WTC11 (cell line): ENCODE data around the gene ANKK1. TPM values are rescaled to one million over a fixed set of nuclear protein-coding genes. Genes with fewer than 3 reads are reported as not detected.

ENCODE experiments used
- ATAC-seq: fragments of 200-7000 bp; cut with Tn5 transposase; 2 replicates; pipeline ENCODE4 v1.10.0; 2021; ENCODE audit warnings: mild to moderate bottlenecking, moderate library complexity
- CTCF ChIA-PET: fragments of 300-600 bp; sonication (Branson Sonifier 250); formaldehyde crosslinking; loops from one replicate; lab custom pipeline; 2021; ENCODE audit warnings: antibody characterized with exemption; lab: Charles Lee
- POLR2A ChIA-PET: fragments of 350-600 bp; sonication (Branson Sonifier 250); formaldehyde crosslinking; loops from one replicate; lab custom pipeline; 2021; ENCODE audit warnings: antibody characterized with exemption; lab: Charles Lee
- DNase-seq: peaks from one replicate; pipeline ENCODE4 v3.0.0; 2021; ENCODE audit warnings: low spot score
- H3K27ac Mint-ChIP-seq: 2 replicates; pipeline ENCODE4 v1.8.0; 2021; ENCODE audit warnings: mixed read lengths
- H3K27me3 Mint-ChIP-seq: 2 replicates; pipeline ENCODE4 v1.8.0; 2021; ENCODE audit warnings: low read depth, mild to moderate bottlenecking, moderate library complexity, mixed read lengths
- H3K36me3 Mint-ChIP-seq: 2 replicates; pipeline ENCODE4 v1.8.0; 2021; ENCODE audit warnings: mixed read lengths
- H3K4me1 Mint-ChIP-seq: 2 replicates; pipeline ENCODE4 v1.8.0; 2022; ENCODE audit warnings: mixed read lengths
- H3K4me3 Mint-ChIP-seq: 2 replicates; pipeline ENCODE4 v1.8.0; 2021; ENCODE audit warnings: mild to moderate bottlenecking, moderate library complexity, mixed read lengths
- H3K9me3 Mint-ChIP-seq: 2 replicates; pipeline ENCODE4 v1.8.0; 2021; ENCODE audit warnings: mixed read lengths
- AFF4 ChIP-seq: sonication (generic); formaldehyde crosslinking; IDR thresholded peaks from 2 replicates; pipeline ENCODE4 v1.8.1; 2023; ENCODE audit warnings: mild to moderate bottlenecking, missing genetic modification reagents, borderline replicate concordance
- ARID4B ChIP-seq: sonication (generic); formaldehyde crosslinking; IDR thresholded peaks from 2 replicates; pipeline ENCODE4 v1.8.0; 2023; ENCODE audit warnings: missing genetic modification reagents, mild to moderate bottlenecking, borderline replicate concordance
- ATF2 ChIP-seq: sonication (generic); formaldehyde crosslinking; IDR thresholded peaks from 2 replicates; pipeline ENCODE4 v1.8.1; 2022; ENCODE audit warnings: low read depth, missing genetic modification reagents, borderline replicate concordance
- CREB1 ChIP-seq: sonication (generic); formaldehyde crosslinking; IDR thresholded peaks from 2 replicates; pipeline ENCODE4 v1.8.0; 2023; ENCODE audit warnings: mild to moderate bottlenecking, missing genetic modification reagents
- EMX1 ChIP-seq: fragments of 250-450 bp; sonication (Bioruptor Pico); IDR thresholded peaks from 2 replicates; pipeline ENCODE4 v1.8.0; 2021; ENCODE audit warnings: mild to moderate bottlenecking
- ESRRA ChIP-seq: sonication (generic); formaldehyde crosslinking; IDR thresholded peaks from 2 replicates; pipeline ENCODE4 v1.8.1; 2022; ENCODE audit warnings: mild to moderate bottlenecking, missing genetic modification reagents, borderline replicate concordance
- HMGXB4 ChIP-seq: sonication (generic); formaldehyde crosslinking; IDR thresholded peaks from 2 replicates; pipeline ENCODE4 v1.8.1; 2023; ENCODE audit warnings: mild to moderate bottlenecking, moderate library complexity, missing genetic modification reagents
- IRF1 ChIP-seq: sonication (generic); formaldehyde crosslinking; IDR thresholded peaks from 2 replicates; pipeline ENCODE4 v1.8.0; 2023; ENCODE audit warnings: missing genetic modification reagents
- JUN ChIP-seq: sonication (generic); formaldehyde crosslinking; IDR thresholded peaks from 2 replicates; pipeline ENCODE4 v1.8.0; 2023; ENCODE audit warnings: mild to moderate bottlenecking, missing genetic modification reagents
- NR1H2 ChIP-seq: sonication (generic); formaldehyde crosslinking; IDR thresholded peaks from 2 replicates; pipeline ENCODE4 v1.9.0; 2021; ENCODE audit warnings: mild to moderate bottlenecking, moderate library complexity, missing genetic modification reagents
- PREB ChIP-seq: sonication (generic); formaldehyde crosslinking; IDR thresholded peaks from 2 replicates; pipeline ENCODE4 v1.8.1; 2022; ENCODE audit warnings: mild to moderate bottlenecking, missing genetic modification reagents, moderate library complexity, borderline replicate concordance
- RORB ChIP-seq: fragments of 250-450 bp; sonication (Bioruptor Pico); IDR thresholded peaks from 2 replicates; pipeline ENCODE4 v1.9.0; 2021; ENCODE audit warnings: mild to moderate bottlenecking
- SOX15 ChIP-seq: fragments of 250-450 bp; sonication (Bioruptor Pico); IDR thresholded peaks from 2 replicates; pipeline ENCODE4 v1.9.0; 2021; ENCODE audit warnings: mild to moderate bottlenecking
- SP1 ChIP-seq: sonication (generic); formaldehyde crosslinking; conservative IDR thresholded peaks from 2 replicates; pipeline ENCODE4 v1.8.1; 2022; ENCODE audit warnings: missing genetic modification reagents
- TEAD1 ChIP-seq: sonication (generic); formaldehyde crosslinking; IDR thresholded peaks from 2 replicates; pipeline ENCODE4 v1.8.0; 2022; ENCODE audit warnings: mild to moderate bottlenecking, missing genetic modification reagents
- USF2 ChIP-seq: sonication (generic); formaldehyde crosslinking; IDR thresholded peaks from 2 replicates; pipeline ENCODE4 v1.8.1; 2023; ENCODE audit warnings: mild to moderate bottlenecking, missing genetic modification reagents, moderate library complexity
- ZNF423 ChIP-seq: fragments of 250-450 bp; sonication (Bioruptor Pico); IDR thresholded peaks from 2 replicates; pipeline ENCODE4 v2.1.2; 2022; ENCODE audit warnings: mild to moderate bottlenecking, moderate library complexity
- total RNA-seq: library from RNA; stranded (reverse); gene quantifications from 3 replicates; pipeline ENCODE4 v1.2.3, GENCODE V29; 2021

Gene ANKK1
- total RNA-seq, 1 experiment from 2014 or later = 0.15 TPM

- DNase-seq (no peak), ATAC-seq (no peak)
- ChIA-PET POLR2A (no interaction called here), CTCF (interaction anchor here (1.4 to 1.5 kb wide), 2 partner anchors 42 to 384 kb away, joined by 3 to 5 read pairs; partner anchors contain the start of gene ANKK1)
- Mint-ChIP-seq H3K9me3 (no peaks in the 10 kb centered on the region), H3K36me3 (peaks cover 8% of the 10 kb centered on the region), H3K4me1 (no peaks in the 10 kb centered on the region; the same call in 1 of the 2 replicates), H3K27ac (no peak overlapping the region), H3K4me3 (no peak overlapping the region), H3K27me3 (no peaks in the 10 kb centered on the region)
- TF ChIP-seq ARID4B (CRISPR knock-in tag) = no peak
- no peak for TF ChIP-seq TEAD1 (CRISPR knock-in tag)
- no peak for TF ChIP-seq NR1H2 (CRISPR knock-in tag)
- no peak for TF ChIP-seq IRF1 (CRISPR knock-in tag)
- TF ChIP-seq ESRRA (CRISPR knock-in tag) = no peak
- no peak for TF ChIP-seq EMX1
- TF ChIP-seq PREB = no peak
- TF ChIP-seq ZNF423 (CRISPR knock-in tag) = no peak
- no peak for TF ChIP-seq SP1 (CRISPR knock-in tag)
- no peak for TF ChIP-seq HMGXB4
- TF ChIP-seq SOX15 (CRISPR knock-in tag) = no peak
Measured at GRCh38 chr11:113345978-113346377, 41.6 kb upstream of the ANKK1 start.

- H3K4me3 Mint-ChIP-seq = no peak overlapping the region
- DNase-seq = no peak
- ATAC-seq = no peak
- no peaks in the 10 kb centered on the region for H3K9me3 Mint-ChIP-seq
- peaks cover 3% of the 10 kb centered on the region for H3K36me3 Mint-ChIP-seq
- no peaks in the 10 kb centered on the region for H3K27me3 Mint-ChIP-seq
- ChIA-PET POLR2A (no interaction called here), CTCF (interaction anchor here (0.8 kb wide), 1 partner anchor 381 kb away, joined by 3 read pairs; no protein-coding TSS in a partner anchor)
- H3K4me1 Mint-ChIP-seq = peaks cover 4% of the 10 kb centered on the region
- H3K27ac Mint-ChIP-seq = no peak overlapping the region
- TF ChIP-seq PREB (no peak), RORB (CRISPR knock-in tag) (no peak), HMGXB4 (no peak), JUN (no peak), AFF4 (CRISPR knock-in tag) (no peak), USF2 (no peak), CREB1 (no peak), ATF2 (CRISPR knock-in tag) (no peak)
Measured at GRCh38 chr11:113349528-113349927, 38.1 kb upstream of the ANKK1 start.
